ENCODE measurements around the gene CD36. TPM values are rescaled to one million over a fixed set of nuclear protein-coding genes. Genes with fewer than 3 reads are reported as not detected.

CD36 gene
- total RNA-seq, 4 donors from 2014 or later, result 1.2 to 85.5 (median 11.0) TPM

GRCh38 chr7:80622541-80622940, 15.9 kb upstream of the CD36 start:
- H3K9me3 ChIP-seq, result no peaks in the 10 kb centered on the region
- H3K4me1 ChIP-seq, result peaks cover 7 to 23% (median 18%) of the 10 kb centered on the region in 3 donors
- WGBS, 2 donors, result 8 to 18% methylated on average over 1 of the region's 1 CpG
- intact Hi-C loops (cut with DNase I), result no loop called here
- H3K4me3 ChIP-seq, result no peak overlapping the region
- H3K27me3 ChIP-seq, result no peaks in the 10 kb centered on the region
- H3K27ac ChIP-seq, result no peak overlapping the region
- no peaks in the 10 kb centered on the region for H3K36me3 ChIP-seq
- no peak for TF ChIP-seq CTCF (IDR thresholded peaks at IDR 0.05)
- no peak for TF ChIP-seq POLR2A (IDR thresholded peaks at IDR 0.05)
- DNase-seq, result no peak

DNA sequence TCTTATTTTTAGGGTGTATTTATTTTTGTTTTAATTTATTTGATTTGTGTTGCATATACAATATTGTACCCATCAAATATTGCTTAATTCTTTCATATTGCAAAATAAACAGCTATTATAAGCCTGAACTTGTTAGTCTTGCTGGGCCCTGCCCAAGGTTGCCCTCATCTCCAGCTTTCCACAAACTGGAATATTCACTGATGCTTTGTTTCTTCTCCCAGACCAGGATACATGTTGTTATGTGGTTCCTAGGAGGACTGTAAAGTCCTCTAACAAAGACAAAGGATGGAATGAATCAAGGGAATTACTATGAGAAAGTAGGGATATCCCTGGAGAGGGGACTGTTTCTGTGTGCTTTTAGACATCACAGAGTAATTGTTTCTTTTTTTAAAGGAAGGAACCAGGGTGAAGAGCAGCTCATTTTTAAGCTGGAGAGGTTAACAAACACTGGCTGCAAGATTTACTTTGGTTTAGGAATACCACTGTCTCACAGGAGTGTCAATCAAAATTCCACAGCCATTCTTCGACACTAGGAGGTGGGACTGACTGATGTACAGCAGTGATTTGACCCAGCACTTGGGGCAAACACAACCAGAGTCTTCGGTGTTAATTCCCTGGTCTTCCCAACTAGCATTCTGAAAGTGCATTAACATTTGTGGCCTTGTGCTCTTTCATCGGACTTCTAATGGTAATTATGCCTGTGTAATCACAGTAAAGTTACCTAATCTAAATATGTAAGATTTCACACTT, 14.8 kb upstream of the CD36 start:
- H3K4me1 ChIP-seq, result peaks cover 7 to 23% (median 18%) of the 10 kb centered on the region in 3 donors
- no peaks in the 10 kb centered on the region for H3K36me3 ChIP-seq
- intact Hi-C loops (cut with DNase I), result no loop called here
- WGBS, 2 donors, result 46 to 53% methylated on average over 3 of the region's 3 CpGs
- no peak for TF ChIP-seq CTCF (IDR thresholded peaks at IDR 0.05)
- no peak for TF ChIP-seq POLR2A (IDR thresholded peaks at IDR 0.05)
- H3K27ac ChIP-seq, result peak overlapping the region in 2 of 4 donors; percentile 4 to 30
- DNase-seq, result no peak
- no peaks in the 10 kb centered on the region for H3K27me3 ChIP-seq
- H3K9me3 ChIP-seq, result no peaks in the 10 kb centered on the region
- H3K4me3 ChIP-seq, result no peak overlapping the region

GRCh38 chr7:80624763-80625162, 13.7 kb upstream of the CD36 start:
- no peaks in the 10 kb centered on the region for H3K27me3 ChIP-seq
- intact Hi-C loops (cut with DNase I), result no loop called here
- WGBS, 2 donors, result 95% methylated on average over 1 of the region's 1 CpG
- peaks cover 7 to 23% (median 18%) of the 10 kb centered on the region in 3 donors for H3K4me1 ChIP-seq
- DNase-seq, result no peak
- TF ChIP-seq CTCF (IDR thresholded peaks at IDR 0.05), result no peak
- no peak for TF ChIP-seq POLR2A (IDR thresholded peaks at IDR 0.05)
- no peak overlapping the region for H3K27ac ChIP-seq
- H3K9me3 ChIP-seq, result no peaks in the 10 kb centered on the region
- H3K36me3 ChIP-seq, result no peaks in the 10 kb centered on the region
- H3K4me3 ChIP-seq, result no peak overlapping the region

- DNase-seq, result no peak
- H3K27me3 ChIP-seq, result no peaks in the 10 kb centered on the region
- intact Hi-C loops (cut with DNase I), result no loop called here
- no peak overlapping the region for H3K4me3 ChIP-seq
- peaks cover 1 to 15% (median 4%) of the 10 kb centered on the region in 3 donors for H3K4me1 ChIP-seq
- no peaks in the 10 kb centered on the region for H3K9me3 ChIP-seq
- 92 to 93% methylated on average over 1 of the region's 1 CpG for WGBS, 2 donors
- H3K36me3 ChIP-seq, result no peaks in the 10 kb centered on the region
- H3K27ac ChIP-seq, result no peak overlapping the region
- TF ChIP-seq CTCF (IDR thresholded peaks at IDR 0.05) (no peak), POLR2A (IDR thresholded peaks at IDR 0.05) (no peak)
These were observed 9.4 kb upstream of the CD36 start for GRCh38 chr7:80629023-80629422.

- no peaks in the 10 kb centered on the region for H3K27me3 ChIP-seq
- peaks cover 0 to 28% (median 6%) of the 10 kb centered on the region in 3 donors for H3K4me1 ChIP-seq
- intact Hi-C loops (cut with DNase I), result no loop called here
- no peak for DNase-seq
- H3K4me3 ChIP-seq, result no peak overlapping the region
- no peaks in the 10 kb centered on the region for H3K36me3 ChIP-seq
- 60 to 66% methylated on average over 7 of the region's 7 CpGs for WGBS, 2 donors
- no peaks in the 10 kb centered on the region for H3K9me3 ChIP-seq
- no peak for TF ChIP-seq CTCF (IDR thresholded peaks at IDR 0.05)
- TF ChIP-seq POLR2A (IDR thresholded peaks at IDR 0.05), result no peak
- H3K27ac ChIP-seq, result no peak overlapping the region
These were observed 7.6 kb upstream of the CD36 start for GRCh38 chr7:80630608-80631405.

All from esophagus squamous epithelium (tissue), 5 donors.